ENCODE data around the gene MORF4L1. TPM values are rescaled to one million over a fixed set of nuclear protein-coding genes. Genes with fewer than 3 reads are reported as not detected.

MORF4L1 gene
- total and polyA plus RNA-seq, 2 experiments from 2014 or later, result 520 to 571 TPM

GRCh38 chr15:78907577-78907976 is 34.9 kb downstream of the MORF4L1 start (continued):
- TF ChIP-seq REST (IDR thresholded peaks at IDR 0.05; ENCODE audit: unreplicated experiment) (no peak), ETS1 (IDR thresholded peaks at IDR 0.05) (0 out of 2 replicates have a peak, but pooled peaks have one; percentile 13), CREB1 (CRISPR knock-in tag; IDR thresholded peaks at IDR 0.05; ENCODE audit: low read depth) (no peak)
- TF ChIP-seq, protein P1, sequence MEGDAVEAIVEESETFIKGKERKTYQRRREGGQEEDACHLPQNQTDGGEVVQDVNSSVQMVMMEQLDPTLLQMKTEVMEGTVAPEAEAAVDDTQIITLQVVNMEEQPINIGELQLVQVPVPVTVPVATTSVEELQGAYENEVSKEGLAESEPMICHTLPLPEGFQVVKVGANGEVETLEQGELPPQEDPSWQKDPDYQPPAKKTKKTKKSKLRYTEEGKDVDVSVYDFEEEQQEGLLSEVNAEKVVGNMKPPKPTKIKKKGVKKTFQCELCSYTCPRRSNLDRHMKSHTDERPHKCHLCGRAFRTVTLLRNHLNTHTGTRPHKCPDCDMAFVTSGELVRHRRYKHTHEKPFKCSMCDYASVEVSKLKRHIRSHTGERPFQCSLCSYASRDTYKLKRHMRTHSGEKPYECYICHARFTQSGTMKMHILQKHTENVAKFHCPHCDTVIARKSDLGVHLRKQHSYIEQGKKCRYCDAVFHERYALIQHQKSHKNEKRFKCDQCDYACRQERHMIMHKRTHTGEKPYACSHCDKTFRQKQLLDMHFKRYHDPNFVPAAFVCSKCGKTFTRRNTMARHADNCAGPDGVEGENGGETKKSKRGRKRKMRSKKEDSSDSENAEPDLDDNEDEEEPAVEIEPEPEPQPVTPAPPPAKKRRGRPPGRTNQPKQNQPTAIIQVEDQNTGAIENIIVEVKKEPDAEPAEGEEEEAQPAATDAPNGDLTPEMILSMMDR (conservative IDR thresholded peaks at IDR 0.05; ENCODE audit: low read depth in 2 of 2), result peak; percentile 52 to 68

- DNase-seq (ENCODE audit: low spot score), result no peak
- peaks cover 54% of the 10 kb centered on the region for H3K36me3 Mint-ChIP-seq (ENCODE audit: low read depth)
- H4K20me1 ChIP-seq (replicated peaks; ENCODE audit: insufficient read depth), result peaks cover 37% of the 10 kb centered on the region
- no peaks in the 10 kb centered on the region for H3K27me3 ChIP-seq (ENCODE audit: insufficient read depth)
- H3K9me2 ChIP-seq (ENCODE audit: insufficient read depth), result no peaks in the 10 kb centered on the region
- no peak for ATAC-seq
- peaks cover 25% of the 10 kb centered on the region for H3K79me2 ChIP-seq (replicated peaks; ENCODE audit: insufficient read depth)
- H3K4me1 ChIP-seq (ENCODE audit: insufficient read depth), result peaks cover 3% of the 10 kb centered on the region; the same call in 1 of the 2 replicates
- H3K4me1 Mint-ChIP-seq, result peaks cover 27% of the 10 kb centered on the region
- no peak overlapping the region for H2AFZ ChIP-seq
- no peak overlapping the region for H3K4me3 ChIP-seq
- no peak overlapping the region for H3K4me2 ChIP-seq
- H3K9me3 Mint-ChIP-seq, result no peaks in the 10 kb centered on the region
- H3K27ac Mint-ChIP-seq, result no peak overlapping the region
- peaks cover 22% of the 10 kb centered on the region; the same call in 1 of the 2 replicates for H3F3A ChIP-seq (replicated peaks; ENCODE audit: low read depth)
- H3K27me3 Mint-ChIP-seq (ENCODE audit: insufficient read depth, low read depth, poor library complexity), result peaks cover 9% of the 10 kb centered on the region
- no peak overlapping the region for H3K4me3 Mint-ChIP-seq
- H3K36me3 ChIP-seq (ENCODE audit: insufficient read depth), result peaks cover 14% of the 10 kb centered on the region
- H3K27ac ChIP-seq (ENCODE audit: low read depth), result 0 out of 2 replicates have a peak overlapping the region, but pooled peaks have one; percentile 0
- TF ChIP-seq EZH2phosphoT487 (IDR thresholded peaks at IDR 0.05; ENCODE audit: unreplicated experiment) (no peak), ZNF331 (CRISPR knock-in tag; IDR thresholded peaks at IDR 0.05; ENCODE audit: low read depth) (no peak), JUNB (IDR thresholded peaks at IDR 0.05; ENCODE audit: unreplicated experiment) (no peak), CREB1 (CRISPR knock-in tag; IDR thresholded peaks at IDR 0.05; ENCODE audit: low read depth) (no peak), STAT1 (IDR thresholded peaks at IDR 0.05; ENCODE audit: unreplicated experiment) (no peak)
- TF ChIP-seq, protein P2, sequence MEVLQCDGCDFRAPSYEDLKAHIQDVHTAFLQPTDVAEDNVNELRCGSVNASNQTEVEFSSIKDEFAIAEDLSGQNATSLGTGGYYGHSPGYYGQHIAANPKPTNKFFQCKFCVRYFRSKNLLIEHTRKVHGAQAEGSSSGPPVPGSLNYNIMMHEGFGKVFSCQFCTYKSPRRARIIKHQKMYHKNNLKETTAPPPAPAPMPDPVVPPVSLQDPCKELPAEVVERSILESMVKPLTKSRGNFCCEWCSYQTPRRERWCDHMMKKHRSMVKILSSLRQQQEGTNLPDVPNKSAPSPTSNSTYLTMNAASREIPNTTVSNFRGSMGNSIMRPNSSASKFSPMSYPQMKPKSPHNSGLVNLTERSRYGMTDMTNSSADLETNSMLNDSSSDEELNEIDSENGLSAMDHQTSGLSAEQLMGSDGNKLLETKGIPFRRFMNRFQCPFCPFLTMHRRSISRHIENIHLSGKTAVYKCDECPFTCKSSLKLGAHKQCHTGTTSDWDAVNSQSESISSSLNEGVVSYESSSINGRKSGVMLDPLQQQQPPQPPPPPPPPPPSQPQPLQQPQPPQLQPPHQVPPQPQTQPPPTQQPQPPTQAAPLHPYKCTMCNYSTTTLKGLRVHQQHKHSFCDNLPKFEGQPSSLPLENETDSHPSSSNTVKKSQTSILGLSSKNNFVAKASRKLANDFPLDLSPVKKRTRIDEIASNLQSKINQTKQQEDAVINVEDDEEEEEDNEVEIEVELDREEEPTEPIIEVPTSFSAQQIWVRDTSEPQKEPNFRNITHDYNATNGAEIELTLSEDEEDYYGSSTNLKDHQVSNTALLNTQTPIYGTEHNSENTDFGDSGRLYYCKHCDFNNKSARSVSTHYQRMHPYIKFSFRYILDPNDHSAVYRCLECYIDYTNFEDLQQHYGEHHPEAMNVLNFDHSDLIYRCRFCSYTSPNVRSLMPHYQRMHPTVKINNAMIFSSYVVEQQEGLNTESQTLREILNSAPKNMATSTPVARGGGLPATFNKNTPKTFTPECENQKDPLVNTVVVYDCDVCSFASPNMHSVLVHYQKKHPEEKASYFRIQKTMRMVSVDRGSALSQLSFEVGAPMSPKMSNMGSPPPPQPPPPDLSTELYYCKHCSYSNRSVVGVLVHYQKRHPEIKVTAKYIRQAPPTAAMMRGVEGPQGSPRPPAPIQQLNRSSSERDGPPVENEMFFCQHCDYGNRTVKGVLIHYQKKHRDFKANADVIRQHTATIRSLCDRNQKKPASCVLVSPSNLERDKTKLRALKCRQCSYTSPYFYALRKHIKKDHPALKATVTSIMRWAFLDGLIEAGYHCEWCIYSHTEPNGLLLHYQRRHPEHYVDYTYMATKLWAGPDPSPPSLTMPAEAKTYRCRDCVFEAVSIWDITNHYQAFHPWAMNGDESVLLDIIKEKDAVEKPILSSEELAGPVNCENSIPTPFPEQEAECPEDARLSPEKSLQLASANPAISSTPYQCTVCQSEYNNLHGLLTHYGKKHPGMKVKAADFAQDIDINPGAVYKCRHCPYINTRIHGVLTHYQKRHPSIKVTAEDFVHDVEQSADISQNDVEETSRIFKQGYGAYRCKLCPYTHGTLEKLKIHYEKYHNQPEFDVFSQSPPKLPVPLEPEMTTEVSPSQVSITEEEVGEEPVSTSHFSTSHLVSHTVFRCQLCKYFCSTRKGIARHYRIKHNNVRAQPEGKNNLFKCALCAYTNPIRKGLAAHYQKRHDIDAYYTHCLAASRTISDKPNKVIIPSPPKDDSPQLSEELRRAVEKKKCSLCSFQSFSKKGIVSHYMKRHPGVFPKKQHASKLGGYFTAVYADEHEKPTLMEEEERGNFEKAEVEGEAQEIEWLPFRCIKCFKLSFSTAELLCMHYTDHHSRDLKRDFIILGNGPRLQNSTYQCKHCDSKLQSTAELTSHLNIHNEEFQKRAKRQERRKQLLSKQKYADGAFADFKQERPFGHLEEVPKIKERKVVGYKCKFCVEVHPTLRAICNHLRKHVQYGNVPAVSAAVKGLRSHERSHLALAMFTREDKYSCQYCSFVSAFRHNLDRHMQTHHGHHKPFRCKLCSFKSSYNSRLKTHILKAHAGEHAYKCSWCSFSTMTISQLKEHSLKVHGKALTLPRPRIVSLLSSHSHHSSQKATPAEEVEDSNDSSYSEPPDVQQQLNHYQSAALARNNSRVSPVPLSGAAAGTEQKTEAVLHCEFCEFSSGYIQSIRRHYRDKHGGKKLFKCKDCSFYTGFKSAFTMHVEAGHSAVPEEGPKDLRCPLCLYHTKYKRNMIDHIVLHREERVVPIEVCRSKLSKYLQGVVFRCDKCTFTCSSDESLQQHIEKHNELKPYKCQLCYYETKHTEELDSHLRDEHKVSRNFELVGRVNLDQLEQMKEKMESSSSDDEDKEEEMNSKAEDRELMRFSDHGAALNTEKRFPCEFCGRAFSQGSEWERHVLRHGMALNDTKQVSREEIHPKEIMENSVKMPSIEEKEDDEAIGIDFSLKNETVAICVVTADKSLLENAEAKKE (CRISPR knock-in tag; IDR thresholded peaks at IDR 0.05), result no peak
- TF ChIP-seq, protein P1 (conservative IDR thresholded peaks at IDR 0.05; ENCODE audit: low read depth in 2 of 2), result no peak
These were observed 36.5 kb downstream of the MORF4L1 start for GRCh38 chr15:78909160-78909695.

Data from GM23338 (cell line).